Ishikawa (cell line): Measurements from ENCODE around the gene UNC45A.

Experiments
- CEBPB ChIP-seq: IDR thresholded peaks from 2 replicates; pipeline ENCODE4 v1.6.1; 2012
- CREB1 ChIP-seq: IDR thresholded peaks from 2 replicates; pipeline ENCODE4 v1.6.1; 2012; ENCODE audit warnings: low read depth
- EGR1 ChIP-seq: IDR thresholded peaks from 2 replicates; pipeline ENCODE4 v1.6.1; 2012
- EP300 ChIP-seq: IDR thresholded peaks from 2 replicates; pipeline ENCODE4 v1.6.1; 2012; ENCODE audit warnings: borderline replicate concordance
- FOXM1 ChIP-seq: IDR thresholded peaks from 2 replicates; pipeline ENCODE4 v1.6.1; 2012; ENCODE audit warnings: low read depth, borderline replicate concordance
- MAX ChIP-seq: IDR thresholded peaks from 2 replicates; pipeline ENCODE4 v1.6.1; 2012
- NFIC ChIP-seq: IDR thresholded peaks from 2 replicates; pipeline ENCODE4 v1.6.1; 2012
- RAD21 ChIP-seq: IDR thresholded peaks from 2 replicates; pipeline ENCODE4 v1.6.1; 2012; ENCODE audit warnings: low read depth
- TAF1 ChIP-seq: IDR thresholded peaks from 2 replicates; pipeline ENCODE4 v1.6.1; 2012; ENCODE audit warnings: low read depth, mild to moderate bottlenecking
- TCF12 ChIP-seq: IDR thresholded peaks from 2 replicates; pipeline ENCODE4 v1.6.1; 2012; ENCODE audit warnings: low read depth
- TEAD4 ChIP-seq: IDR thresholded peaks from 2 replicates; pipeline ENCODE4 v1.6.1; 2012
- USF1 ChIP-seq: IDR thresholded peaks from 2 replicates; pipeline ENCODE4 v1.6.1; 2012
- YY1 ChIP-seq: IDR thresholded peaks from 2 replicates; pipeline ENCODE4 v1.6.1; 2012; ENCODE audit warnings: low read depth
- ZBTB7A ChIP-seq: IDR thresholded peaks from 2 replicates; pipeline ENCODE4 v1.6.1; 2012; ENCODE audit warnings: low read depth
- TF ChIP-seq, protein P1 (sequence below): IDR thresholded peaks from 2 replicates; pipeline ENCODE4 v1.6.1; 2012; ENCODE audit warnings: low read depth, mild to moderate bottlenecking

The UNC45A gene

GRCh38 chr15:90972133-90972532 lies 37.0 kb downstream of the UNC45A start:
- TF ChIP-seq MAX (no peak), FOXM1 (no peak), TAF1 (no peak), CREB1 (no peak), ZBTB7A (no peak), YY1 (no peak), NFIC (no peak), EGR1 (no peak), CEBPB (no peak), USF1 (no peak), RAD21 (no peak), EP300 (no peak), TCF12 (no peak), TEAD4 (no peak)
- TF ChIP-seq, protein P1, sequence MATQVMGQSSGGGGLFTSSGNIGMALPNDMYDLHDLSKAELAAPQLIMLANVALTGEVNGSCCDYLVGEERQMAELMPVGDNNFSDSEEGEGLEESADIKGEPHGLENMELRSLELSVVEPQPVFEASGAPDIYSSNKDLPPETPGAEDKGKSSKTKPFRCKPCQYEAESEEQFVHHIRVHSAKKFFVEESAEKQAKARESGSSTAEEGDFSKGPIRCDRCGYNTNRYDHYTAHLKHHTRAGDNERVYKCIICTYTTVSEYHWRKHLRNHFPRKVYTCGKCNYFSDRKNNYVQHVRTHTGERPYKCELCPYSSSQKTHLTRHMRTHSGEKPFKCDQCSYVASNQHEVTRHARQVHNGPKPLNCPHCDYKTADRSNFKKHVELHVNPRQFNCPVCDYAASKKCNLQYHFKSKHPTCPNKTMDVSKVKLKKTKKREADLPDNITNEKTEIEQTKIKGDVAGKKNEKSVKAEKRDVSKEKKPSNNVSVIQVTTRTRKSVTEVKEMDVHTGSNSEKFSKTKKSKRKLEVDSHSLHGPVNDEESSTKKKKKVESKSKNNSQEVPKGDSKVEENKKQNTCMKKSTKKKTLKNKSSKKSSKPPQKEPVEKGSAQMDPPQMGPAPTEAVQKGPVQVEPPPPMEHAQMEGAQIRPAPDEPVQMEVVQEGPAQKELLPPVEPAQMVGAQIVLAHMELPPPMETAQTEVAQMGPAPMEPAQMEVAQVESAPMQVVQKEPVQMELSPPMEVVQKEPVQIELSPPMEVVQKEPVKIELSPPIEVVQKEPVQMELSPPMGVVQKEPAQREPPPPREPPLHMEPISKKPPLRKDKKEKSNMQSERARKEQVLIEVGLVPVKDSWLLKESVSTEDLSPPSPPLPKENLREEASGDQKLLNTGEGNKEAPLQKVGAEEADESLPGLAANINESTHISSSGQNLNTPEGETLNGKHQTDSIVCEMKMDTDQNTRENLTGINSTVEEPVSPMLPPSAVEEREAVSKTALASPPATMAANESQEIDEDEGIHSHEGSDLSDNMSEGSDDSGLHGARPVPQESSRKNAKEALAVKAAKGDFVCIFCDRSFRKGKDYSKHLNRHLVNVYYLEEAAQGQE, result no peak

- TF ChIP-seq, protein P1, result no peak
- no peak for TF ChIP-seq FOXM1
Observed at GRCh38 chr15:90974216-90974615, 39.1 kb downstream of the UNC45A start.

DNA sequence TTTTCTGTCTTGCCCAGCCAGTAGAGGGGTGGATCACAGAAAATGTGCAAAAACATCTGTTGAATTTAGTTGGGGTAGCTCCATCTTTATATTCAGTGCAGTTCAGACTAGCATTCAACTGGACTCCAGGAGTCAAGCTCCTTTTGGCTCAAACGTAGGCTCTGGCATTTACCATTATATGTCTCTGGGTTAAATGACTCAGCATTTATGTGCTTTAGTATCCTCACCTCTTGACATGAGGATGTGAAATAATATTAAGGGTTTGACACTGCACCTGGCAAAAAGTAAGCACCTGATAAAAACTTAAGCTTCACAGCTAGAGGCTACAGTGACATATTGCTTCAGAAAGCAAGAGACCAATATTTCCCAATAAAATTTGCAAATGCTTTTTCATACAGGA lies 44.5 kb downstream of the UNC45A start:
- TF ChIP-seq RAD21, result no peak
- no peak for TF ChIP-seq TCF12
- no peak for TF ChIP-seq USF1
- TF ChIP-seq, protein P1, result no peak

- TF ChIP-seq CEBPB (no peak), TEAD4 (no peak), NFIC (no peak), EP300 (no peak), TAF1 (no peak), ZBTB7A (no peak)
Observed at GRCh38 chr15:90981681-90982080, 46.6 kb downstream of the UNC45A start.

DNA sequence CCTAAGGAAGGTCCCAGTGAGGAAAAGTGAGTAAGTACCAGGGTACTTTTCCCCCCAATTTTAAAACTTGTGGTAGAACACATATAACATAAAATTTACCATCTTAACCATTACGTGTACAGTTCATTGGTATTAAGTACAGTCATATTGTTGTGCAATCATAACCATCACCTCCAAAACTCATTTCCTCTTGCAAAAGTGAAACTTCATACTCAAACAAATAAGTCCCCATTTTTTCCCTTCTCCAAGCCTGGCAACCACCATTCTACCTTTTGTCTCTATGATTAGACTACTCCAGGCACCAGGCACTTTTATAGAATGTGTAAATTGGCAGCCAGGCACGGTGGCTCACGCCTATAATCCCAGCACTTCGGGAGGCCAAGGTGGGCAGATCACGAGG lies 47.0 kb downstream of the UNC45A start:
- no peak for TF ChIP-seq MAX
- peak; percentile 33; the same call in 1 of the 2 replicates for TF ChIP-seq CEBPB
- no peak for TF ChIP-seq USF1
